ENCODE measurements around the gene A4GALT.
"Not testable (repeated sequence)": the region's sequence is repeated elsewhere in the genome, so short reads cannot be mapped to it uniquely, and the experiment has no call there.

A4GALT gene

GRCh38 chr22:42720263-42721044 is at the start of gene A4GALT:
Gene A4GALT (minus strand): TSS chr22:42720870. CDS start chr22:42693951, 26,919 bp downstream.
- DNase-seq (ENCODE audit: low spot score), result no peak

- no peak for DNase-seq (ENCODE audit: low spot score)
These were observed 49.7 kb upstream of the A4GALT start for GRCh38 chr22:42770448-42770726.

GRCh38 chr22:42769574-42770447 is 49.1 kb upstream of the A4GALT start:
- DNase-seq (ENCODE audit: low spot score), result no peak

GRCh38 chr22:42769238-42769573 is 48.5 kb upstream of the A4GALT start:
- no peak for DNase-seq (ENCODE audit: low spot score)

GRCh38 chr22:42768385-42769035 is 47.8 kb upstream of the A4GALT start:
- no peak for DNase-seq (ENCODE audit: low spot score)

- no peak for DNase-seq (ENCODE audit: low spot score)
These were observed 46.2 kb upstream of the A4GALT start for GRCh38 chr22:42766860-42767259.

GRCh38 chr22:42764895-42765363 is 44.3 kb upstream of the A4GALT start:
- DNase-seq (ENCODE audit: low spot score), result no peak

- no peak for DNase-seq (ENCODE audit: low spot score)
These were observed 43.4 kb upstream of the A4GALT start for GRCh38 chr22:42763965-42764480.

- no peak for DNase-seq (ENCODE audit: low spot score)
These were observed 40.3 kb upstream of the A4GALT start for GRCh38 chr22:42760806-42761565.

- no peak for DNase-seq (ENCODE audit: low spot score)
These were observed 38.4 kb upstream of the A4GALT start for GRCh38 chr22:42758931-42759629.

GRCh38 chr22:42755553-42755952 is 34.9 kb upstream of the A4GALT start:
- DNase-seq (ENCODE audit: low spot score), result not testable (repeated sequence)

- not testable (repeated sequence) for DNase-seq (ENCODE audit: low spot score)
These were observed 34.5 kb upstream of the A4GALT start for GRCh38 chr22:42755121-42755520.

- DNase-seq (ENCODE audit: low spot score), result no peak
These were observed 34.0 kb upstream of the A4GALT start for GRCh38 chr22:42754658-42755057.

- DNase-seq (ENCODE audit: low spot score), result no peak
These were observed 32.2 kb upstream of the A4GALT start for GRCh38 chr22:42752912-42753311.

- no peak for DNase-seq (ENCODE audit: low spot score)
These were observed 31.6 kb upstream of the A4GALT start for GRCh38 chr22:42752230-42752746.

GRCh38 chr22:42750421-42750820 is 29.8 kb upstream of the A4GALT start:
- DNase-seq (ENCODE audit: low spot score), result not testable (repeated sequence)

- DNase-seq (ENCODE audit: low spot score), result no peak
These were observed 27.2 kb upstream of the A4GALT start for GRCh38 chr22:42747701-42748513.

- no peak for DNase-seq (ENCODE audit: low spot score)
These were observed 24.4 kb upstream of the A4GALT start for GRCh38 chr22:42745118-42745517.

GRCh38 chr22:42743501-42743991 is 22.9 kb upstream of the A4GALT start:
- no peak for DNase-seq (ENCODE audit: low spot score)

GRCh38 chr22:42742940-42743339 is 22.3 kb upstream of the A4GALT start:
- DNase-seq (ENCODE audit: low spot score), result no peak

Data from CD4-positive, alpha-beta T cell treated with Interleukin-15 for 4 hours (primary cell).